H9 (cell line): Measurements from ENCODE around the gene NALCN. TPM values are rescaled to one million over a fixed set of nuclear protein-coding genes. Genes with fewer than 3 reads are reported as not detected.

Experiments used
- DNase-seq: peaks from one replicate; pipeline ENCODE4 v3.0.0-alpha.2; 2017
- H2AFZ ChIP-seq: one replicate; pipeline ENCODE4 v1.6.1; 2013; ENCODE audit warnings: mild to moderate bottlenecking, low read length, control low read depth, moderate library complexity
- H2AK5ac ChIP-seq: 2 replicates; pipeline ENCODE4 v1.6.1; 2013; ENCODE audit warnings: low read length, control low read depth, mixed read lengths; ENCODE audit not compliant: insufficient read length
- H2BK120ac ChIP-seq: one replicate; pipeline ENCODE4 v1.6.1; 2013; ENCODE audit warnings: low read depth, mild to moderate bottlenecking, low read length, control low read depth, inconsistent platforms; ENCODE audit not compliant: poor library complexity, severe bottlenecking
- H2BK12ac ChIP-seq: 2 replicates; pipeline ENCODE4 v1.6.1; 2013; ENCODE audit warnings: low read length, control low read depth, mixed read lengths, low read depth; ENCODE audit not compliant: insufficient read length
- H2BK15ac ChIP-seq: 2 replicates; pipeline ENCODE4 v1.6.1; 2013; ENCODE audit warnings: low read depth, low read length, control low read depth
- H2BK20ac ChIP-seq: one replicate; pipeline ENCODE4 v1.6.1; 2013; ENCODE audit warnings: low read depth, mild to moderate bottlenecking, low read length, control low read depth, inconsistent platforms; ENCODE audit not compliant: poor library complexity, severe bottlenecking
- H2BK5ac ChIP-seq: 2 replicates; pipeline ENCODE4 v1.6.1; 2013; ENCODE audit warnings: low read length, control low read depth, mixed read lengths; ENCODE audit not compliant: insufficient read length
- H3K14ac ChIP-seq: 2 replicates; pipeline ENCODE4 v1.6.1; 2013; ENCODE audit warnings: low read length, control low read depth; ENCODE audit not compliant: insufficient read depth
- H3K18ac ChIP-seq: 2 replicates; pipeline ENCODE4 v1.6.1; 2013; ENCODE audit warnings: low read depth, mild to moderate bottlenecking, mixed read lengths, low read length, control low read depth; ENCODE audit not compliant: insufficient read length
- H3K23ac ChIP-seq: 2 replicates; pipeline ENCODE4 v1.6.1; 2013; ENCODE audit warnings: low read length, control low read depth, mixed read lengths, low read depth; ENCODE audit not compliant: insufficient read length
- H3K23me2 ChIP-seq: 2 replicates; pipeline ENCODE4 v1.6.1; 2013; ENCODE audit warnings: low read depth, mild to moderate bottlenecking, mixed read lengths, low read length, control low read depth; ENCODE audit not compliant: insufficient read length, poor library complexity, severe bottlenecking
- H3K27ac ChIP-seq: 2 replicates; pipeline ENCODE4 v1.5.1; 2013; ENCODE audit warnings: low read length, control low read depth, mixed read lengths, low read depth; ENCODE audit not compliant: insufficient read length
- H3K27me3 ChIP-seq: 2 replicates; pipeline ENCODE4 v1.6.1; 2013; ENCODE audit warnings: low read length, control low read depth, inconsistent platforms; ENCODE audit not compliant: insufficient read depth
- H3K4ac ChIP-seq: 2 replicates; pipeline ENCODE4 v1.6.1; 2013; ENCODE audit warnings: low read depth, mild to moderate bottlenecking, control low read depth, inconsistent platforms, low read length, moderate library complexity
- H3K4me1 ChIP-seq: 2 replicates; pipeline ENCODE4 v1.6.1; 2013; ENCODE audit warnings: low read length, control low read depth, inconsistent platforms; ENCODE audit not compliant: insufficient read depth
- H3K4me2 ChIP-seq: 2 replicates; pipeline ENCODE4 v1.6.1; 2013; ENCODE audit warnings: low read length, control low read depth, mixed read lengths; ENCODE audit not compliant: insufficient read length, insufficient read depth
- H3K56ac ChIP-seq: 2 replicates; pipeline ENCODE4 v1.6.1; 2013; ENCODE audit warnings: low read depth, mild to moderate bottlenecking, mixed read lengths, low read length, control low read depth; ENCODE audit not compliant: insufficient read length
- H3K79me1 ChIP-seq: 2 replicates; pipeline ENCODE4 v1.6.1; 2013; ENCODE audit warnings: low read depth, mild to moderate bottlenecking, moderate library complexity, low read length, control low read depth, inconsistent platforms; ENCODE audit not compliant: insufficient read depth, poor library complexity, severe bottlenecking
- H3K79me2 ChIP-seq: 2 replicates; pipeline ENCODE4 v1.6.1; 2013; ENCODE audit warnings: low read length, control low read depth, inconsistent platforms; ENCODE audit not compliant: insufficient read depth
- H3K9ac ChIP-seq: 2 replicates; pipeline ENCODE4 v1.6.1; 2013; ENCODE audit warnings: low read length, control low read depth, mixed read lengths; ENCODE audit not compliant: insufficient read length; ENCODE audit errors: extremely low read depth
- H3K9me3 ChIP-seq: one replicate; pipeline ENCODE4 v1.6.1; 2013; ENCODE audit warnings: low read depth, low read length, inconsistent platforms; ENCODE audit not compliant: control insufficient read depth
- H3T11ph ChIP-seq: one replicate; pipeline ENCODE4 v1.6.1; 2013; ENCODE audit warnings: mild to moderate bottlenecking, low read length, control low read depth, inconsistent platforms
- H4K20me1 ChIP-seq: one replicate; pipeline ENCODE4 v1.6.1; 2013; ENCODE audit not compliant: control insufficient read depth, insufficient read length, insufficient read depth
- H4K5ac ChIP-seq: 2 replicates; pipeline ENCODE4 v1.6.1; 2013; ENCODE audit warnings: low read depth, mild to moderate bottlenecking, mixed read lengths, low read length, control low read depth; ENCODE audit not compliant: insufficient read length
- H4K8ac ChIP-seq: replicated peaks from 2 replicates; pipeline ENCODE4 v1.6.1; 2013; ENCODE audit warnings: low read length, control low read depth, mixed read lengths, low read depth; ENCODE audit not compliant: insufficient read length
- H4K91ac ChIP-seq: 2 replicates; pipeline ENCODE4 v1.6.1; 2013; ENCODE audit warnings: low read depth, mild to moderate bottlenecking, moderate library complexity, mixed read lengths, low read length, control low read depth; ENCODE audit not compliant: insufficient read length
- H3K27ac Mint-ChIP-seq, 3 experiments: 2 replicates in 2 of 3; 3 replicates in 1 of 3; pipeline ENCODE4 v1.8.0; 2020 to 2021; ENCODE audit warnings: mixed read lengths in 3 of 3, mild to moderate bottlenecking in 1 of 3, moderate library complexity in 1 of 3
- H3K27me3 Mint-ChIP-seq: 2 replicates; pipeline ENCODE4 v1.8.0; 2021; ENCODE audit warnings: low read depth, mild to moderate bottlenecking, moderate library complexity, mixed read lengths
- H3K36me3 Mint-ChIP-seq, 3 experiments: 2 replicates in 2 of 3; 3 replicates in 1 of 3; pipeline ENCODE4 v1.8.0; 2020 to 2021; ENCODE audit warnings: low read depth in 3 of 3, mixed read lengths in 3 of 3; ENCODE audit not compliant: insufficient read depth in 1 of 3
- H3K4me1 Mint-ChIP-seq, 2 experiments: 2 replicates each; pipeline ENCODE4 v1.8.0; 2020; ENCODE audit warnings: mixed read lengths in 2 of 2
- H3K4me3 Mint-ChIP-seq, 2 experiments: 2 replicates in 1 of 2; 3 replicates in 1 of 2; pipeline ENCODE4 v1.8.0; 2020 to 2021; ENCODE audit warnings: mild to moderate bottlenecking in 2 of 2, mixed read lengths in 2 of 2, moderate library complexity in 1 of 2
- H3K9me3 Mint-ChIP-seq, 2 experiments: 2 replicates in 1 of 2; 3 replicates in 1 of 2; pipeline ENCODE4 v1.8.0; 2020; ENCODE audit warnings: mild to moderate bottlenecking in 2 of 2, mixed read lengths in 2 of 2, moderate library complexity in 1 of 2
- CTCF ChIP-seq: fragments of 200-600 bp; sonication (generic); conservative IDR thresholded peaks from 3 replicates; pipeline ENCODE4 v1.8.0; 2021; ENCODE audit warnings: antibody characterized with exemption, mild to moderate bottlenecking
- WGBS: extraction: QIAGEN DNeasy Blood & Tissue Kit; methylation state at CpG from one replicate; pipeline ENCODE4 v1.1.7; 2013; ENCODE audit warnings: missing lambda C conversion rate, low lambda C conversion rate, mixed read lengths; ENCODE audit not compliant: insufficient read length; ENCODE audit errors: extremely low coverage; 5-methylcytosine and 5-hydroxymethylcytosine counted together
- total RNA-seq: library from RNA; stranded (reverse); gene quantifications from 2 replicates; pipeline ENCODE4 v1.2.1, GENCODE V29; 2021

Gene NALCN
- total RNA-seq, 1 experiment from 2014 or later, result 0.09 TPM

- Histone ChIP-seq H2AK5ac (no peak overlapping the region), H3K4me2 (no peak overlapping the region), H3K56ac (no peak overlapping the region), H2BK15ac (no peak overlapping the region), H3K9ac (no peak overlapping the region), H2BK5ac (no peak overlapping the region), H4K20me1 (no peaks in the 10 kb centered on the region), H4K91ac (no peak overlapping the region), H3T11ph (no peak overlapping the region), H3K23ac (no peak overlapping the region), H3K27me3 (no peaks in the 10 kb centered on the region), H3K79me2 (no peaks in the 10 kb centered on the region), H3K14ac (no peak overlapping the region), H4K8ac (no peak overlapping the region), H2BK20ac (no peak overlapping the region), H2AFZ (no peak overlapping the region), H3K4me1 (0 out of 2 replicates have a peak, but pooled peaks cover 4% of the 10 kb centered on the region), H2BK120ac (no peak overlapping the region), H3K23me2 (no peaks in the 10 kb centered on the region), H3K18ac (no peak overlapping the region), H3K27ac (no peak overlapping the region), H3K79me1 (no peaks in the 10 kb centered on the region), H4K5ac (no peak overlapping the region), H3K9me3 (no peaks in the 10 kb centered on the region), H3K4ac (no peak overlapping the region), H2BK12ac (no peak overlapping the region)
- Mint-ChIP-seq H3K4me1 (peaks cover 13 to 14% of the 10 kb centered on the region in 2 experiments), H3K36me3 (no peaks in the 10 kb centered on the region), H3K27ac (no peak overlapping the region), H3K27me3 (no peaks in the 10 kb centered on the region), H3K4me3 (no peak overlapping the region), H3K9me3 (peaks cover 0 to 3% of the 10 kb centered on the region in 2 experiments; a peak in 1 of 5 replicates)
- no peak for TF ChIP-seq CTCF
- WGBS, result no CpG with 5 or more reads among the region's 1 CpG
- DNase-seq, result no peak
These were observed 15.1 kb downstream of the NALCN start for GRCh38 chr13:101401196-101401595.
